IPS-18c (cell line): Measurements from ENCODE around the gene IFT25.
A peak's percentile ranks its signal among the peaks of the same experiment; 100 is the strongest.
"Not testable (repeated sequence)": the region's sequence is repeated elsewhere in the genome, so short reads cannot be mapped to it uniquely, and the experiment has no call there.

ENCODE experiments used
- H3K4me3 ChIP-seq: 2 replicates; pipeline ENCODE4 v1.7.0; 2013; ENCODE audit warnings: low read depth, mild to moderate bottlenecking, low read length, moderate library complexity; ENCODE audit not compliant: insufficient read depth
- H3K9me3 ChIP-seq: one replicate; pipeline ENCODE4 v1.6.1; 2013; ENCODE audit warnings: mild to moderate bottlenecking, low read length, moderate library complexity; ENCODE audit not compliant: control insufficient read depth, insufficient read depth

IFT25 gene

GRCh38 chr1:53945433-53946251 is at the start of gene IFT25:
IFT25 (minus strand) TSS chr1:53945699; CDS start chr1:53940082, 5,617 bp downstream.
- Histone ChIP-seq H3K9me3 (no peaks in the 10 kb centered on the region), H3K4me3 (peak within 1 kb of the TSS; percentile 96)

DNA sequence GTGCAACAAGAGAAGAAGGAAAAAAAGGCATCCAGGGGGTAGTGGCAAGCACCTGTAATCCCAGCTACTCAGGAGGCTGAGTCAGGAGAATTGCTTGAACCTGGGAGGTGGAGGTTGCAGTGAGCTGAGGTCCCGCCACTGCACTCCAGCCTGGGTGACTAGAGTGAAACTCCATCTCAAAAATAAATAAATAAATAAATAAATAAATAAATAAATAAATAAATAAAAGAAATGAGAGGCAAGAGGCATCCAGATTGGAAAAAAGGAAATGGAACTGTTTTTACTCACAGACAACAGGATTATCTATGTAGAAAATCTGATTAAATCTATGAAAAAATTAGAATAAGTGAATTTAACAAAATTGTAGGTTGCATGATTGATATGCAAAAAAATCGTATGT is 49.0 kb upstream of the IFT25 start:
- not testable (repeated sequence) for H3K9me3 ChIP-seq, H3K4me3 ChIP-seq

DNA sequence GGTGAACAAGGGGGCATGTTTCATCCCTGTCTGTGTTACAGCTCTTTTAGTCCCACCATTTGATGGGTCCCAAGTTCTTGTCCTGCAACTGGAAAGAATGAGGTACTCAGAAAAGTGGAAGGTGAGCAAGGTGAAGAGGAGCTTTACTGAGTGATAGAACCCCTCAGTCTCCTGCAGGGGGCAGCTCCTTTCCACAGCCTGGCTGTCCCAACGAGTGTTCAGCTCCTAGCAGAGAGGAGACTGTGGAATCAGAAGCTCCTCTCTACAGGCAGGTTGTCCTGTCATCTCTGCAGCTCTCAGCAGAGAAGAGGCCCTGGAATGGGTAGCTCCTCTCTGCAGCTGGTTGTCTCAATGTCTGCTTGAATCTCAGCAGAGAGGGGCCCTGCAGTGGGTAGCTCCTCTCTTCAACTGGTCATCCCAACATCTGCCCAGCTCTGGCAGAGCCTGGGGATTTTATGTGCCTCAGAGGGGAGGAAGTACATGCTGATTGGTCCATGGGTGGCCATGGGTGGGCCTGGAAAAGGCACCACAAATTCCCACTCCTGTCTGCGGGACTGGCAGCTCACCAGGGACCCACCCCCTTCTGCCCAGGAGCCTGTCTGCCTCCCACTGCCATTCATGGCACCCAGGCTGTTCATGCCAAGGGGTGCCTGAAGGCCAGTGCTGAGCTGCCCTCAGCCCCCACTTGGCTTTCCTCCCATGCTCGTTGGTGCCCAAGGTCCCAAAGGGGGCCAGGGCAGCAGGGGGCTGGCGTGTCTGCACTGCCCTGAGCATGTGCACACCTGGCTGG is 46.8 kb upstream of the IFT25 start:
- H3K4me3 ChIP-seq = no peak overlapping the region
- H3K9me3 ChIP-seq = peaks cover 2% of the 10 kb centered on the region

- H3K9me3 ChIP-seq = peaks cover 2% of the 10 kb centered on the region
- no peak overlapping the region for H3K4me3 ChIP-seq
These were observed 42.4 kb upstream of the IFT25 start for GRCh38 chr1:53987880-53988279.

DNA sequence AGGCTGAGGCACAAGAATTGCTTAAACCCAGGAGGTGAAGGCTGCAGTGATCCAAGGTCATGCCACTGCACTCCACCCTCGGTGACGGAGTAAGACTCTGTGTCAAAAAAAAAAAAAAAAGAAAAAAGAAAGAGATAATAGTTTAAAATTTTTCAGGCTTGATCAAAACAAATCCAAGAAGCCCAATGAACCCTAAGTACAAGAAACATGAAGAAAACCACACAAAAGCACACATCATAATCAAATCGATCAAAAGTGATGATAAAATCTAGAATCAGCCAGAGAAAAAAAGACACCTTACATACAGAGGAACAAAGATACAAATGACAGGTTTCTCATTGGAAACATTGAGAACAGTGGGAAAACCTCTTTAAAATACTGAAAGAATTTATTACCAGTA is 41.0 kb upstream of the IFT25 start:
- no peaks in the 10 kb centered on the region for H3K9me3 ChIP-seq
- H3K4me3 ChIP-seq = no peak overlapping the region

- no peak overlapping the region for H3K4me3 ChIP-seq
- H3K9me3 ChIP-seq = no peaks in the 10 kb centered on the region
These were observed 39.2 kb upstream of the IFT25 start for GRCh38 chr1:53984726-53985125.

DNA sequence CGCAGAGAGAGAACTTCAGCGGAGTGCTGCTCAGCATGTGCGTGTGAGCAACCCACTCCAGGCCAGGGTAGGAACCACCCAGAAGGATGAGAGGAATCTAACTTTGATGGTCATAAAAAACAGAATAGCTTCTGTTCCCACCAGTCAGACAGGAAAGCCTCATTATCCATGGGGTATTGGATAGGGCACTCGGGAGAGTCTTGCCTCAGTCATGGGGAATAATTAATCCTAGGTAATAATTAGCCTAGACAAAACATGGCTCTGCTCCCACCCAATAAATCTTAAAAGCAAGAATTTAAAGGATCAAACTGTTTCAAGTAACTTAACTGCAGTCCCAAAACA is 37.2 kb upstream of the IFT25 start:
- no peaks in the 10 kb centered on the region for H3K9me3 ChIP-seq
- H3K4me3 ChIP-seq = no peak overlapping the region

GRCh38 chr1:53982034-53982762 is 36.7 kb upstream of the IFT25 start:
- no peak overlapping the region for H3K4me3 ChIP-seq
- no peaks in the 10 kb centered on the region for H3K9me3 ChIP-seq

GRCh38 chr1:53981220-53981619 is 35.7 kb upstream of the IFT25 start:
- Histone ChIP-seq H3K9me3 (no peaks in the 10 kb centered on the region), H3K4me3 (no peak overlapping the region)

- no peaks in the 10 kb centered on the region for H3K9me3 ChIP-seq
- no peak overlapping the region for H3K4me3 ChIP-seq
These were observed 34.4 kb upstream of the IFT25 start for GRCh38 chr1:53979712-53980450.

GRCh38 chr1:53975861-53976260 is 30.4 kb upstream of the IFT25 start:
- Histone ChIP-seq H3K4me3 (no peak overlapping the region), H3K9me3 (no peaks in the 10 kb centered on the region)

- no peaks in the 10 kb centered on the region for H3K9me3 ChIP-seq
- H3K4me3 ChIP-seq = no peak overlapping the region
These were observed 26.2 kb upstream of the IFT25 start for GRCh38 chr1:53971718-53972117.

DNA sequence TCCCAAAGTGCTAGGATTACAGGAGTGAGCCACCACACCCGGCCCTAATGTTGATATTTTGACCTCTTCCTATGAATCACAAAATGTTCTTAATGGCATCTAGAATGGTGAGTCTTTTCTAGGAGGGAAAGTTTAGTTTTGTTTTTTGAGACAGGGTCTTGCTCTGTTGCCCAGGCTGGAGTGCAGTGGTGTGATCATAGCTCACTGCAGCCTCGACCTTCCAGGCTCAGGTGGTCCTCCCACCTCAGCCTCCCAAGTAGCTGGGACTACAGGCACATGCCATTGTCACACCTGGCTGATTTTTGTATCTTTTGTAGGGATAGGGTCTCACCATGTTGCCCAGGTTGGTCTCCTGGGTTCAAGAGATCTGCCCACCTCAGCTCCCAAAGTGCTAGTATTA is 23.8 kb upstream of the IFT25 start:
- H3K9me3 ChIP-seq, H3K4me3 ChIP-seq: not testable (repeated sequence)

DNA sequence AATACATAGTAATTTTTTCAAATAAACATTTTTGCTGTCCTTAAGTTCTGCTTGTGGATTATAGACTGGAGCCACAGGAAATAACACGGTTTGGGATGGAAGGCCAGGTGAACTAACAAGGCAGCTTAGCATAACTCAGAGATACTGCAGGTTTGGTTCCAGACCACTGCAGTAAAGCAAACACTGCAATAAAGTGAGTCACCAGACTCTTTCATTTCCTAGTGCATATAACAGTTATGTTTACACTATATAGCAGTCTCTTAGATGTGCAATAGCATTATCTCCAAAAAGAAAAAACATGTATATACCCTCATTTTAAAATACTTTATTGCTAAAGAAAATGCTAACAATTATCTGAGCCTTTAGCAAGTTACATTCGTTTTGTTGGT is 22.6 kb upstream of the IFT25 start:
- Histone ChIP-seq H3K4me3 (no peak overlapping the region), H3K9me3 (no peaks in the 10 kb centered on the region)

GRCh38 chr1:53967409-53968124 is 22.1 kb upstream of the IFT25 start:
- no peak overlapping the region for H3K4me3 ChIP-seq
- H3K9me3 ChIP-seq = no peaks in the 10 kb centered on the region

DNA sequence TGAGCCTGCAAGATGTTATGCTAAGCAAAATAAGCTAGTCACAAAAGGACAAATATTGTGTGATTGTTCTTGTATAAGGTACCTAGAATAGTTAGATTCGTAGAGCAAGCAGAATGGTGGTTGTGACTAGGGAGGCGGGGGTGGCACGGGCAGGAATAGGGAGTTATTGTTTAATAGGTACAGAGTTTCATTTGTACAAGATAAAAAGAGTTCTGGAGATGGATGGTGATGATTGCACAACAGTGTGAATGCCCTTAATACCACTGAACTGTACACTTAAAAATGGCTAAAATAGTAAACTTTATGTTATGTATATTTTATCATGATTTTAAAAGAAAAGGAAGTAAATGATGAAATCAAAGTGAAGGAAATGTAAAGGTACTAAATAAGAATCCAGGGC is 21.3 kb upstream of the IFT25 start:
- H3K9me3 ChIP-seq = no peaks in the 10 kb centered on the region
- H3K4me3 ChIP-seq = no peak overlapping the region

- H3K9me3 ChIP-seq = no peaks in the 10 kb centered on the region
- no peak overlapping the region for H3K4me3 ChIP-seq
These were observed 18.6 kb upstream of the IFT25 start for GRCh38 chr1:53964109-53964508.
